Renal cortex interstitium (tissue), 11 donors: Measurements from ENCODE around the gene KRT77. TPM values are rescaled to one million over a fixed set of nuclear protein-coding genes. Genes with fewer than 3 reads are reported as not detected.

ENCODE experiments used
- DNase-seq, 11 donors: peaks; one replicate each; pipeline ENCODE4 v3.0.0-alpha.2; 2013; ENCODE audit warnings: low read depth in 9 of 11, low spot score in 4 of 11; ENCODE audit errors: extremely low read depth in 1 of 11
- polyA plus RNA-seq, 3 donors: library from polyadenylated mRNA; unstranded; fragments of 120-200 nt; gene quantifications; one replicate each; pipeline ENCODE4 v1.2.1, GENCODE V29; 2013; ENCODE audit not compliant: insufficient read length in 3 of 3

The KRT77 gene
- polyA plus RNA-seq, 3 donors: not detected

- no peak for DNase-seq
Observed at GRCh38 chr12:52697058-52697582, 6.2 kb downstream of the KRT77 start.

DNA sequence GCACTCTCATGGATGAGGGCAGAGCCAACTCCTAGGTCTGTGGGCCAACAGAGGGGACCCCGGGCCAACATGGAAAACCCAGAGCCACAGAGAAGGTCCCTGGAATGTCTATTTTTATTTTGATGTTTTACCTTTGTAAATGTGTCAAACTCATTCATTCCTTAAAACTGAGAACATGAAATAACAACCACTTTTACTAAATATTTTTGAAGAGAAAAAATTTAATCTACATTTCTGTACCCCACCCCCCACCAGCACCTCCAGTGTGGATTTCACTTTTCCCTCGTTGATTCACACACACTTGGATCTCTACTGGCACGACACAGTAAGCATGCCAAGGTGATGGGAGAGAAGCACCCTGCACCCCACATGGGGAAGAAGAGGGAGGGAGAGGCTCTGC, 6.7 kb downstream of the KRT77 start:
- DNase-seq: no peak

DNA sequence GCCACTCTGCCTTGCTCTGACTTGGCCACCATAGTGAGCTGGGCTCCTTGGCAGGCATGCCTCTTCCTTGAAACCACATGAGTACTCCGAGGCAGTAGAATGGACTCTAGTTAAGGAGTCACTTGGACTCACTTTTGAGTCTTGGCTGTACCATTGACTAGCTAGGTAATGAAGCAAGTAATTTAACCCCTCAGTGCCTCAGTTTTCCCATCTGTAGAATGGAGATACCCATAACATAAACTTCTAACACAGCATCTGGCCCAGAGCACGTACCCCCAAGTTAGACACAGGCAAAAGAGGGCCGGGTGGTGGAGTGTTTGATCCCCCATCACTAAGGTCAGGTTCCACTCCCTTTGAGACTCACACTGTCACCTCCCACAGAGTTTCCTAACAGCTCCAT, 8.3 kb downstream of the KRT77 start:
- DNase-seq: no peak

- no peak for DNase-seq
Observed at GRCh38 chr12:52694151-52694550, 9.2 kb downstream of the KRT77 start.

GRCh38 chr12:52693261-52693660, 10.1 kb downstream of the KRT77 start:
- no peak for DNase-seq

DNA sequence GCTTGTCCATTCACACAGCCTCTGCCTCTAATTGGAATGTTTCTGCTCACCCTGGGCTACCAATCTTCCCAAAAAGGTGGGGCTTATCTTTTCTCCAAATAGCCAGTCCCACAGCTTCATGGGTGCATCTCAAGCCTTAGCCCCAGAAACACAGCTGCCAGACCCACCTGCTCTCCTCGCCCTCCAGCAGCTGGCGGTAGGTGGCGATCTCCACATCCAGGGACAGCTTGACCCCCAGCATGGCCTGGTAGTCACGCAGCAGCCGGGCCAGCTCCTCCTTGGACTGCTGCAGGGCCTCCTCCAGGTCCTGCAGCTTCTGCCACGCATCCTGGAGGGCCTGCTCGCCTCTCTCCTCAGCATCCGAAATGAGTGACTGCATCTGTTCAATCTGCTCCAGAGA, 11.1 kb downstream of the KRT77 start:
- DNase-seq: no peak

GRCh38 chr12:52691841-52692150, 11.5 kb downstream of the KRT77 start:
- DNase-seq: no peak

- no peak for DNase-seq
Observed at GRCh38 chr12:52691076-52691840, 12.1 kb downstream of the KRT77 start.

GRCh38 chr12:52690351-52691075, 12.8 kb downstream of the KRT77 start:
- no peak for DNase-seq

DNA sequence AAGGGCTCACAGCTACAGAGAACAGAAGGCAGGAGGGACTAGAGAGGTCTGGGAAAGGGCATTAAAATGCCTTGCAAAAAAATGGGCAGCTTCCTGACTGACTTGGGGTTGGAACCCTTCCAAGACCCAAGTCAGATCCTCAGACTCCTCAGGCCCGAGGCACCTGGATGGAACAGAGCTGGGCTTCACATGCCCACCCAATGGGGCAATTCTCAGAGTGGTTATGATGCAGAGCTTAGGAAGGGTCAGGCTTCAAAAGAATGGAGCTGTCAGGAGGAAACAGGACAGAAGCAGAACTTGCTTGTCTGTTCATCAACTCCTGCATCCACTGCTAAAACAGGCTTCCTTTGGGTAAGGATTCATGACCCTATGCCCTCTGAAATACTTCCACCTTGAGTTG, 13.4 kb downstream of the KRT77 start:
- no peak for DNase-seq

DNA sequence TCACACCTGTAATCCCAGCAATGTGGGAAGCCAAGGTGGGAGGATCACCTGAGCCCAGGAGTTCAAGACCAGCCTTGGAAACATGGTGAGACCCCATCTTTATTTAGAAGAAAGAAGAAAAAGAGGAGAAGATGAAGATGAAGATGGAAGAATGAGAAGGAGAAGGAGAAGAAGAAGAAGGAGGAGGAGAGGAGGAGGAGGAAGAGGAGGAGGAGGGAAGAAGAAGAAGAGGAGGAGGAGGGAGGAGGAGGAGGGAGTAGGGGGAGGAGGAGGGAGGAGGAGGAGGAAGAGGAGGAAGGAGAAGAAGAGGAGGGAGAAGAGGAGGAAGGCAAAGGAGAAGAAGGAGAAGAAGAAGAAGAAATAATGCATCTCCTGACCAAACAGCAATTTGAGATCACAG, 14.1 kb downstream of the KRT77 start:
- DNase-seq: no peak

- no peak for DNase-seq
Observed at GRCh38 chr12:52688481-52688880, 14.8 kb downstream of the KRT77 start.

DNA sequence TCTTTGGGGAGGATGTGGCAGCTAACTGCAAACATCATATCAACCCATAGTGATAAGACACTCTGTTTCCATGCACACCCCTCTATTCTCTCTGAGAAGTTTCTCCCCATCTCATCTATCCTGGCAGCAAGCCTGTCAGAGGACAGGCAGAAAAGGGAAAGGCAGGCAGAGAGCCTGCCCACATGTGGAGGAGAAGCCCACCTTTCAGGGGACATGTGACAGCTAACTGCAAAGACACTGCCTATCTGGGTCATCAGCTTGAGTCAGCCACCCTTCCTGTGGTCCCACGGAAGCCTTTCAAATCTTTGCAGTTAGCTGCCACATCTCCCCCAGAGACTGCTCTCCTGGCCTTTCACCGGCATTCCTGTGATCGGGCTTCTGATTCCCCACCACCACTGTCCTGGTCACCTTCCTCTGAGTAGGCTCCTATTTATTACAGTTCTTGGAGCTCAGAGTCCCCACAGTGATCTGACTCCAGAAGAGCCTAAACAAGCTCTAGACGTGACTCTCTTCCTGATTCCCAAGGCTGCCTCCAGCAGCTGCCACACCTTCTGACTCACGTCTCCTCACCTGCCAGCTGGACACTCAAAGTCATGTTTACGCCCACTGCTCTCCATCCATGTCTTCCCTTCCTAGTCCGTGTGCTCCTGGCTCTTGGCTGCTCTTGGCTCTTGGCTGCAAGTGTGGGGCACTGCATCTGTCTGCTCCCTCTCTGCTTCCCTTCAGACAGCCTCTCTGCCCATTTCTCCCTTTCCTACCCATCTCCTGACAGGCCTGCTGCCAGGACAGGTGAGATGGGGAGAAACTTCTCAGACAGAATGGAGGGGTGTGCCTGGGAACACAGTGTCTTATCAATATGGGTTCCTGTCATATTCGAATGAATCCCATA, 15.6 kb downstream of the KRT77 start:
- DNase-seq: no peak

DNA sequence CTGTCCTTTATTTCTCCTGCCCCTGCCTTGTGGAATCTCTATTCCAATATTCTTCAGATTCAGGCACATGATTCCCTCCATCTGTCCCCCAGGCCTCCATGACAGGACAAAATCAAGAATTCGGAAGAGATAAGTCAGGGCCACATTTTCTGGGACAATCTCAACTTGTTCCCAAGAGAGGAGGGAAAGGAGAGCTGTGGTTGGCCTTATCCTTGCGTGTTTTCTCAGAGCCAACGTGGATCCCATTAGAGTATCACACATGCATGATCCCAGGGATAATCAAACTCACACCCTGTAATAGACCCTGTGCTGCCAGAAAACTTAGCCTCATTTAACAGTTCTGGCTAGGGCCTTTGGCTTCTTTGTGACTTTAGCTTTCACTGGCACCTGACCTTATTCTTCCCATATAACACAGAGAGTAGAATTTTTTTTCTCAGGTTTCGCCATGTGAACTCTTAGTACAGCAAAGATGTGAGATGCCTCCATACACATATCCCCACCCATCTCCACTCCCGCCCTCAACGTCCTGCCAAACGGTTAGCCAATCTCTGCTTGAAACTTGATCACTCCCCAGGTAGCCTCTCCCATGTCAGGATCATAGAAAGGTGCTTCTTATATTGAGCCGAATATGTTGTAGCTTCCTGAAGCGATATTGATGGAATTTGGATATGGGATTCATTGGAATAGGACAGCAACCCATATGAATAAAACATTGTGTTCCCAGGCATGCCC, 16.4 kb downstream of the KRT77 start:
- DNase-seq: no peak

GRCh38 chr12:52686063-52686462, 17.3 kb downstream of the KRT77 start:
- DNase-seq: no peak

DNA sequence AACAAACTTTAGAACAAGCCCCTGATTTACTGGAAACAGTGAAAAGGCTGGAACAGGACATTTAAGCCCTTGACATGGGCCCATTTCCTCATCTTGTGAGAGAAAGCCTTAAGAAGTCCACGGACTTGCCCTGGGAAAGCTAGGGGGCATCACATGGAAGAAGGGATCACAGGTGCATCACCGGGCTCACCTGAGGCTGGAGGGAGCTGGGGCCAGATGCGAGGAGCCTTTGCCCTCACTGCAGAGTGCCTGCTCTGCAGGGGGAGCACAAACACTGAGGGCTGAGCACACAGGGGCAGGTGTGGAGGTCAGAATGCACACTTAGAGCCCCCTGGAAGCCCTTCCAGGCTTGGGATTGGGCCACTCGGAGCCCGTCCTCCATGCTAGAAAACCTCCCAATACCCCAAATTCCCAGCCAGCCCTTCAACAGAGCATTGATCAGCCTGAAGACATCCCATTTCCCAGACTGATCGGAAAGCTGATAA, 17.9 kb downstream of the KRT77 start:
- DNase-seq: no peak

DNA sequence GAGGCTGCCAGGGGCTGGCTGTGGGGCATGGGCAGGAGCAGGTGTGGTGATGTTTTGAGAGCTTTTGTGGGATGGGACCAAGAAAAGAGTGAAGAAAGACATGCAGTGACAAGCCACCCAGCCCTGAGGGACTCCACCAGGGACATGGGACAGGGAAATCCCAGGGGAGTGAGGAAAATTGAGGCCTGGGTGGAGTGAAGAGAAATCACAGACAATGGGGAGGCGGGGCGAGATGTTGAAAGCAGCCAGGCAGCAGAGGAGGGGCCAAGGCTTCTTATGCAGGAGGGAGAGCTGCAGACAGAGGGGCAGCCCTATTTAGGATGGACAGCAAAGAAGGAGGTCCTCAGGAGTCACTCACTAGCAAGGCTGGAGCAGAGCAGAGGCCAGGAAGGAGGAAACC, 18.9 kb downstream of the KRT77 start:
- DNase-seq: no peak

GRCh38 chr12:52683575-52684300, 19.6 kb downstream of the KRT77 start:
- no peak for DNase-seq
